MCF 10A (cell line): ENCODE data around the gene NBPF3. TPM values are rescaled to one million over a fixed set of nuclear protein-coding genes. Genes with fewer than 3 reads are reported as not detected.

ENCODE experiments used
- BruUV-seq: library from RNA; stranded (reverse); fragments of 400-500 nt; replicated peaks from 2 replicates; lab custom pipeline; 2021; lab: Mats Ljungman, UMichigan
- CTCF ChIA-PET: fragments of 300-600 bp; sonication (Branson Sonifier 250); formaldehyde crosslinking; extraction: SDS; loops from one replicate; lab custom pipeline; 2021; ENCODE audit warnings: antibody characterized with exemption, inconsistent platforms; lab: Yijun Ruan, JAX
- POLR2A ChIA-PET: fragments of 300-600, 350-650 bp; sonication (Branson Sonifier 250); formaldehyde crosslinking; extraction: SDS; loops from one replicate; lab custom pipeline; 2020; ENCODE audit warnings: antibody characterized with exemption, inconsistent platforms; lab: Yijun Ruan, JAX
- DNase-seq: peaks from one replicate; pipeline ENCODE4 v3.0.0-alpha.2; 2018; ENCODE audit not compliant: unreplicated experiment
- H3K27ac Mint-ChIP-seq: one replicate; pipeline ENCODE4 v1.8.0; 2022; ENCODE audit warnings: mild to moderate bottlenecking, low read depth, mixed read lengths; ENCODE audit not compliant: unreplicated experiment
- H3K27me3 Mint-ChIP-seq: one replicate; pipeline ENCODE4 v1.8.0; 2022; ENCODE audit warnings: mixed read lengths; ENCODE audit not compliant: insufficient read depth, unreplicated experiment
- H3K36me3 Mint-ChIP-seq: one replicate; pipeline ENCODE4 v1.8.0; 2022; ENCODE audit warnings: mild to moderate bottlenecking, moderate library complexity, mixed read lengths; ENCODE audit not compliant: insufficient read depth, unreplicated experiment
- H3K4me1 Mint-ChIP-seq: one replicate; pipeline ENCODE4 v1.8.0; 2022; ENCODE audit warnings: mixed read lengths; ENCODE audit not compliant: insufficient read depth, unreplicated experiment
- H3K4me3 Mint-ChIP-seq: one replicate; pipeline ENCODE4 v1.8.0; 2022; ENCODE audit warnings: mild to moderate bottlenecking, moderate library complexity, mixed read lengths; ENCODE audit not compliant: unreplicated experiment
- H3K9me3 Mint-ChIP-seq: one replicate; pipeline ENCODE4 v1.8.0; 2022; ENCODE audit warnings: mixed read lengths; ENCODE audit not compliant: unreplicated experiment
- intact Hi-C: fragments of 100-400 bp; cut with micrococcal nuclease; formaldehyde crosslinking; loops from 2 replicates; pipeline ENCODE4 v1.14.1; 2022
- total RNA-seq: library from RNA; stranded (reverse); gene quantifications from 2 replicates; pipeline ENCODE4 v1.2.3, GENCODE V29; 2022
- TF ChIP-seq, protein P1 (sequence below): fragments of 200-600 bp; IDR thresholded peaks from one replicate; pipeline ENCODE4 v1.8.0; 2022; ENCODE audit warnings: antibody characterized with exemption, mild to moderate bottlenecking; ENCODE audit not compliant: unreplicated experiment

Gene NBPF3
- total RNA-seq, 1 experiment from 2014 or later, result 6.5 TPM

GRCh38 chr1:21509351-21510112 is 69.6 kb downstream of the NBPF3 start, which contains the start of gene ALPL:
ALPL (plus strand) TSS chr1:21509423; CDS start chr1:21554082, 44,659 bp downstream.
- H3K9me3 Mint-ChIP-seq, result no peaks in the 10 kb centered on the region
- no TSS peak for BruUV-seq
- DNase-seq, result no peak
- ChIA-PET POLR2A (no interaction called here), CTCF (interaction anchor here (0.9 to 1.0 kb wide), 2 partner anchors 18 to 149 kb away, joined by 3 to 6 read pairs; no protein-coding TSS in a partner anchor)
- intact Hi-C loops, result loop anchor here (10.0 kb wide), 1 partner anchor 145 kb away; no protein-coding TSS in a partner anchor
- peaks cover 7% of the 10 kb centered on the region for H3K4me1 Mint-ChIP-seq
- no peak within 1 kb of the TSS for H3K27ac Mint-ChIP-seq
- TF ChIP-seq, protein P1, sequence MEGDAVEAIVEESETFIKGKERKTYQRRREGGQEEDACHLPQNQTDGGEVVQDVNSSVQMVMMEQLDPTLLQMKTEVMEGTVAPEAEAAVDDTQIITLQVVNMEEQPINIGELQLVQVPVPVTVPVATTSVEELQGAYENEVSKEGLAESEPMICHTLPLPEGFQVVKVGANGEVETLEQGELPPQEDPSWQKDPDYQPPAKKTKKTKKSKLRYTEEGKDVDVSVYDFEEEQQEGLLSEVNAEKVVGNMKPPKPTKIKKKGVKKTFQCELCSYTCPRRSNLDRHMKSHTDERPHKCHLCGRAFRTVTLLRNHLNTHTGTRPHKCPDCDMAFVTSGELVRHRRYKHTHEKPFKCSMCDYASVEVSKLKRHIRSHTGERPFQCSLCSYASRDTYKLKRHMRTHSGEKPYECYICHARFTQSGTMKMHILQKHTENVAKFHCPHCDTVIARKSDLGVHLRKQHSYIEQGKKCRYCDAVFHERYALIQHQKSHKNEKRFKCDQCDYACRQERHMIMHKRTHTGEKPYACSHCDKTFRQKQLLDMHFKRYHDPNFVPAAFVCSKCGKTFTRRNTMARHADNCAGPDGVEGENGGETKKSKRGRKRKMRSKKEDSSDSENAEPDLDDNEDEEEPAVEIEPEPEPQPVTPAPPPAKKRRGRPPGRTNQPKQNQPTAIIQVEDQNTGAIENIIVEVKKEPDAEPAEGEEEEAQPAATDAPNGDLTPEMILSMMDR, result no peak
- H3K27me3 Mint-ChIP-seq, result peaks cover 40% of the 10 kb centered on the region
- H3K36me3 Mint-ChIP-seq, result no peaks in the 10 kb centered on the region
- peak within 1 kb of the TSS; percentile 49 for H3K4me3 Mint-ChIP-seq

DNA sequence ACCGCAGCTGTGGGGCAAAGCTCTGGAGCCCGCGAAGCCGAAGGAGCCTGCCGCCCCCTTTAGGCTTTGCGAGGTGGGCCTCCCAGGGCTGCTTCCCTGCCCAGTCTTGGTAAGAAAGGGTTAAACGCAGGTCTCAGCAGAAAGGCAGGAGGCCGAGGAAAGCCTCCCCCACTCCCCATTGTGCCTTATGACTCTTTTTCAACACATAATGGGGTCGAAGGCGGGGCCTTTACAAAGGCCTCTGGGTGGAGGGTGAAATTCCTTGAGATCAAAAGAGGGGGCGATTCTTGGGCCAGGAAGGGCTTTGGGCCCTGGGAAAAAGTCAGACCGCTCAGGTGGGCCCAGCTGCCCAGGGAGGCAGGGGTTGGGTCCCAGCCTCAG is 70.2 kb downstream of the NBPF3 start:
- no peak overlapping the region for H3K4me3 Mint-ChIP-seq
- POLR2A ChIA-PET, result no interaction called here
- BruUV-seq, result no TSS peak
- H3K9me3 Mint-ChIP-seq, result no peaks in the 10 kb centered on the region
- H3K36me3 Mint-ChIP-seq, result no peaks in the 10 kb centered on the region
- H3K27ac Mint-ChIP-seq, result no peak overlapping the region
- no peak for DNase-seq
- intact Hi-C loops, result loop anchor here (10.0 kb wide), 1 partner anchor 145 kb away; no protein-coding TSS in a partner anchor
- CTCF ChIA-PET, result interaction anchor here (1.0 to 1.2 kb wide), 2 partner anchors 19 to 149 kb away, joined by 3 read pairs; no protein-coding TSS in a partner anchor
- H3K27me3 Mint-ChIP-seq, result peaks cover 40% of the 10 kb centered on the region
- TF ChIP-seq, protein P1, result no peak
- peaks cover 7% of the 10 kb centered on the region for H3K4me1 Mint-ChIP-seq

DNA sequence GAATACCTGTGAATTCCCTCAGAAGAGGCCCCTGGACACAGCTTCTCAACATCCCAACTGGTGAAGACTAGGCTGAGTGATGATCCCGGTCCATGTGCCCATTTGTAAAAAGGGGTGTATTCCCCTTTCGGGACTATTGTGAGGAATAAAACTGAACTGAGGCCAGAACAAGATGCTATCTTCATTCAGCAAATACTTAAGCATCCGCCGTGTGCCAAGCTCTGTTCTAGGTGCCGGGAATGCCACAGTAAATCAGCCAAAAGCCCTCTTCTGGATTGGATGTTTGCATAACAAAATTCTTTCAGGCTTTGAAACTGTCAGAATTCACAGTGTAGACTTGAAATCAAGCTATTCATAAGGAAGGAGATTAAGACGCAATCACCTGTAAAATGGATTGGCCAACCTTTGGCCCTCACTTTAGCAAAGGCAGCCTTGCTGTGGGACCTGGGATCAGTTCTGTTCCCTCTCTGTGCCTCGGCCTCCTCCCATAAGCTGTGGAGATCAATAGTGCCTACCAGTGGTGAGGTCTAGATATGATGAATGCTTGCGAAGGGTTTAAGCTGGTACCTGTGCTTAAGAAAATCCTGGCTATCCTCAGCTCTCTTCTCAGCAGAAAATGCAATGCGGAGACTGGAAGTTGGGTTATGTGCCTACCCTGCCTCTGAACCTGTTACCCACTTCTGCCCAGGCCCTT is 71.1 kb downstream of the NBPF3 start:
- DNase-seq, result no peak
- POLR2A ChIA-PET, result interaction anchor here (0.5 to 0.6 kb wide), 2 partner anchors 20 to 104 kb away, joined by 3 to 4 read pairs; no protein-coding TSS in a partner anchor
- TF ChIP-seq, protein P1, result no peak
- CTCF ChIA-PET, result interaction anchor here (0.5 to 1.9 kb wide), 4 partner anchors 20 to 148 kb away, joined by 3 to 6 read pairs (median 6); no protein-coding TSS in a partner anchor
- Mint-ChIP-seq H3K36me3 (no peaks in the 10 kb centered on the region), H3K9me3 (no peaks in the 10 kb centered on the region), H3K4me3 (no peak overlapping the region), H3K27ac (no peak overlapping the region), H3K27me3 (peaks cover 31% of the 10 kb centered on the region), H3K4me1 (peaks cover 7% of the 10 kb centered on the region)
- intact Hi-C loops, result loop anchor here (10.0 kb wide), 1 partner anchor 144 kb away; no protein-coding TSS in a partner anchor
- BruUV-seq, result no TSS peak
